Transverse colon (tissue), 4 donors: ENCODE results near the gene KCNF1. TPM values are rescaled to one million over a fixed set of nuclear protein-coding genes. Genes with fewer than 3 reads are reported as not detected.

Experiments
- DNase-seq: peaks from one replicate; pipeline ENCODE4 v3.0.0-alpha.2; 2019
- H3K27ac ChIP-seq, 4 donors: fragments of 200-600 bp; sonication (generic); 2 replicates each; pipeline ENCODE4 v1.5.1; 2016 to 2018; ENCODE audit warnings: inconsistent platforms in 4 of 4
- H3K27me3 ChIP-seq: fragments of 200-600 bp; sonication (generic); 2 replicates; pipeline ENCODE4 v1.5.1; 2017; ENCODE audit warnings: inconsistent platforms
- H3K36me3 ChIP-seq, 4 donors: fragments of 200-600 bp; sonication (generic); 2 replicates each; pipeline ENCODE4 v1.5.1; 2017 to 2019; ENCODE audit warnings: inconsistent platforms in 4 of 4
- H3K4me1 ChIP-seq, 4 donors: fragments of 200-600 bp; sonication (generic); 2 replicates each; pipeline ENCODE4 v1.5.1; 2017 to 2020; ENCODE audit warnings: inconsistent platforms in 4 of 4
- H3K4me3 ChIP-seq, 4 donors: fragments of 200-600 bp; sonication (generic); 1 replicate in 1 of 4; 2 replicates in 3 of 4; pipeline versions ENCODE4 v1.5.1 to v1.6.1; 2017 to 2019; ENCODE audit warnings: inconsistent platforms in 4 of 4
- H3K9me3 ChIP-seq, 2 donors: fragments of 200-600 bp; sonication (generic); 2 replicates each; pipeline ENCODE4 v1.5.1; 2017 to 2019; ENCODE audit warnings: inconsistent platforms in 2 of 2
- CTCF ChIP-seq, 5 experiments: fragments of 200-600 bp in 3 of 5; fragments of 450-650 bp in 2 of 5; sonication (generic) in 3 of 5; IDR thresholded peaks; 1 replicate in 2 of 5; 2 replicates in 3 of 5; pipeline ENCODE4 v1.5.1; 2016 to 2017; ENCODE audit warnings: antibody characterized with exemption in 5 of 5, inconsistent platforms in 3 of 5, mild to moderate bottlenecking in 2 of 5, moderate library complexity in 1 of 5
- EP300 ChIP-seq: sonication (generic); formaldehyde crosslinking; IDR thresholded peaks from one replicate; pipeline ENCODE4 v1.6.1; 2017; ENCODE audit warnings: antibody characterized with exemption, low read depth
- POLR2A ChIP-seq: fragments of 450-650 bp; IDR thresholded peaks from one replicate; pipeline ENCODE4 v1.6.1; 2016; ENCODE audit warnings: antibody characterized with exemption, mild to moderate bottlenecking, moderate library complexity
- POLR2AphosphoS5 ChIP-seq, 3 donors: sonication (generic); formaldehyde crosslinking; IDR thresholded peaks; one replicate each; pipeline ENCODE4 v1.6.1; 2016; ENCODE audit warnings: antibody characterized with exemption in 3 of 3
- WGBS, 2 donors: methylation state at CpG; one replicate each; pipeline ENCODE4 v1.1.5; 2018; ENCODE audit warnings: low coverage in 1 of 2; 5-methylcytosine and 5-hydroxymethylcytosine counted together
- in situ Hi-C, 4 donors: fragments of 200-750 bp; cut with MboI; loops; one replicate each; pipeline versions ENCODE4 v1.15.0 to v1.15.1; 2017; ENCODE audit warnings: low sequenced_read_pairs in 3 of 4, low pct_ligation_motif_present in 1 of 4, low pct_unique_long_range_greater_than_20kb in 1 of 4
- intact Hi-C: fragments of 100-400 bp; cut with DNase I; formaldehyde crosslinking; loops from one replicate; pipeline ENCODE4 v1.15.1; 2023; ENCODE audit warnings: low total_unique reads
- total RNA-seq, 4 donors: library from RNA; depleted of rRNA; stranded (reverse); fragments of >200 nt; gene quantifications; one replicate each; pipeline ENCODE4 v1.1.0, GENCODE V29; 2016

Gene KCNF1
- total RNA-seq, 4 donors from 2014 or later = 0.27 TPM; not detected in 3

- Histone ChIP-seq H3K4me3 (no peak overlapping the region), H3K9me3 (no peaks in the 10 kb centered on the region), H3K4me1 (no peaks in the 10 kb centered on the region), H3K27me3 (no peaks in the 10 kb centered on the region), H3K27ac (no peak overlapping the region), H3K36me3 (no peaks in the 10 kb centered on the region)
- WGBS, 2 donors = 48 to 76% methylated on average over 5 to 15 of the region's 15 CpGs
- TF ChIP-seq EP300 (no peak), POLR2A (no peak), CTCF (IDR thresholded peaks at IDR 0.05) (no peak), POLR2AphosphoS5 (IDR thresholded peaks at IDR 0.05) (no peak)
- in situ Hi-C loops (no loop called here), intact Hi-C loops (no loop called here)
- DNase-seq = no peak
Measured at GRCh38 chr2:10926191-10926820, 14.6 kb downstream of the KCNF1 start.

DNA sequence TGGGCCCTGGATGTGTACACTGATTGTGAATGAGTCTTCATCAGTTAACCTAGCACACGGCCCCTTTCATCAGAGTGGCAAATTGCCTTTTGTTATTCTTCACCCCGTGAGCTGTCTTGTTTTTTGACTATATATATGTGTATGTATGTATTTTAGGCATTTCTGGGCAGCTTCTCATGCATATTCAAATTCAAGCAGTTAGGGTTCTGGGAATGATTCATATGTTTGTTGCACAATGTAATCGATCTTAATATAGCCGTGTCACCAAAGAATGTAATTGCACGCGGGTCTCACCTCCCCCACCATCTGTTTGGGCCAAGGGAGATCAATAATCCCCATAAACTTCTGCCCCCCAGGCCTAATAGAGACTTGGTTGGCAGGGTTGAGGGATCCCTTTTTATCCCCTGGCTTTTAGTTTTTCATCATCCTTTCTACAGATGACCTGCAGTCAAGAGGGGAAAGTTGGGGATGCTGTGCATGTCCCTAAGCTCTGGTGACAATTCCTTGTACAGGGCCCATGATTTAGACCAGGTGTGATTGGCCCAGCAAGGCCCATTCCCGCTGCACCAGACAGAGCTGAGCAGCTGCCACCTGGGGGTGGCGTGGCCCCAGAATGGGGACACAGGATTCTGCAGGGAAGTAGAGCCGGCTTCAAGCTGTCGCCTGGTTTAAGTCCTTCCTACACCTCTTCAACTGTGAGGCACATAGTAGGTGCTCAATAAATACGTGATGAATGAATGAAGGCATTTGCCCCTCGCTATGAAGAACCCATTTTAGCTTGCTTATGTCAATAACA lies 19.2 kb downstream of the KCNF1 start:
- no peak overlapping the region for H3K4me3 ChIP-seq
- DNase-seq = no peak
- intact Hi-C loops (no loop called here), in situ Hi-C loops (no loop called here)
- H3K27ac ChIP-seq = no peak overlapping the region
- no peak for TF ChIP-seq POLR2A
- TF ChIP-seq CTCF (IDR thresholded peaks at IDR 0.05) = no peak
- no peak for TF ChIP-seq POLR2AphosphoS5 (IDR thresholded peaks at IDR 0.05)
- no peak for TF ChIP-seq EP300
- H3K9me3 ChIP-seq = no peaks in the 10 kb centered on the region
- 76 to 82% methylated on average over 10 to 11 of the region's 12 CpGs for WGBS, 2 donors
- no peaks in the 10 kb centered on the region for H3K27me3 ChIP-seq
- no peaks in the 10 kb centered on the region for H3K36me3 ChIP-seq
- no peaks in the 10 kb centered on the region for H3K4me1 ChIP-seq

- H3K27me3 ChIP-seq = no peaks in the 10 kb centered on the region
- no peaks in the 10 kb centered on the region for H3K36me3 ChIP-seq
- no peak overlapping the region for H3K27ac ChIP-seq
- no peaks in the 10 kb centered on the region for H3K4me1 ChIP-seq
- no peaks in the 10 kb centered on the region for H3K9me3 ChIP-seq
- intact Hi-C loops (no loop called here), in situ Hi-C loops (no loop called here)
- no peak for DNase-seq
- H3K4me3 ChIP-seq = no peak overlapping the region
- WGBS, 2 donors = 80 to 100% methylated on average over 4 to 14 of the region's 14 CpGs
- no peak for TF ChIP-seq POLR2AphosphoS5 (IDR thresholded peaks at IDR 0.05)
Measured at GRCh38 chr2:10931710-10932255, 20.0 kb downstream of the KCNF1 start.

DNA sequence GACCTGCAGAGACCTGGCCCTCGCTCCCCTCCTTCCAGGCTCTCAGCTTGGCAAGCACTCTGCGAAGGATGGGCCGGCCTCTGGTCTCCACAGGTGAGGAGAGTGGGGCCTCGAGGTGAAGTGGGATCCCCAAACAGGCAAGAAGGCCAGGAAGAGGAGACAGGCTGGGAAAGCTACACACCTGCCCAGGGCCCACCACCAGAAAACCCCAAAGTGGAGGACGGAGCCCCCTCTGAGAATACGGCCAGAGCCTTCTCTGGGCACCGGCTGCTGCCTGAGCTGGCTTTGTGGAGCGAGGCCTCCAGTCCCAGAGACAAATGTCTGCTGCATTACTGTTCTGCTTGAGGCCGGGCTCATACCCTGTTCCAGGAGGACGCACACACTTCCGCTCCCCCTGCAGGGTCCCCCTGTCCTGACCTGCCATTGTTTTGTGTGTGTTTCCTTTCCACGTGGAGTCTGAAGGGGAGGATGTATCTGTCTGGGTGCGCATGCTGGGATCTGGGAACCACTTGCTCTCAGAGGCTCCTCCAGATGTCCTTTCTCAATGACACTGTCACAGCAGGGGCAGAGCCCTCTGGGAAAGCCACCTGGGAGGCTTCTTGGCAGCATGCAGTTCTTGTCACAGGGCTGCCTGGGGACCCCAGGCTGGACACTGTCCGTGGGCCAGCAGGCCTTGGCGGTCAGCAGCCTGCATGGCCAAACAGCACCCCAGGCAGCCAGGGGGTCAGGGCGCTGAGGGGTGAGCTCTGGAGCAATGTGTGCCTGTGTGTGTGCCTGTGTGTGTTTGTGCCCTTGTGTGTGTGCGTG lies 20.8 kb downstream of the KCNF1 start:
- intact Hi-C loops (no loop called here), in situ Hi-C loops (no loop called here)
- Histone ChIP-seq H3K4me1 (no peaks in the 10 kb centered on the region), H3K9me3 (no peaks in the 10 kb centered on the region), H3K27ac (no peak overlapping the region), H3K36me3 (no peaks in the 10 kb centered on the region), H3K4me3 (no peak overlapping the region), H3K27me3 (no peaks in the 10 kb centered on the region)
- DNase-seq = no peak
- no peak for TF ChIP-seq POLR2AphosphoS5 (IDR thresholded peaks at IDR 0.05)
- TF ChIP-seq EP300 = no peak
- no peak for TF ChIP-seq POLR2A
- TF ChIP-seq CTCF (IDR thresholded peaks at IDR 0.05) = no peak
- 76% methylated on average over 17 of the region's 17 CpGs; no CpG with 5 or more reads in 1 of the 2 donors for WGBS, 2 donors
